Endothelial cell of umbilical vein (primary cell): ENCODE measurements around the gene NDUFS6.

Experiments used
- FOS ChIP-seq: IDR thresholded peaks from 2 replicates; pipeline ENCODE4 v1.6.1; 2011; ENCODE audit warnings: mild to moderate bottlenecking, low read length, moderate library complexity, borderline replicate concordance; ENCODE audit not compliant: insufficient read depth
- POLR2A ChIP-seq: IDR thresholded peaks from 2 replicates; pipeline ENCODE4 v1.6.1; 2012; ENCODE audit warnings: low read depth, mild to moderate bottlenecking, control low read depth, low read length
- TF ChIP-seq, protein P1 (sequence below), 2 donors: IDR thresholded peaks; 1 replicate in 1 of 2; 2 replicates in 1 of 2; pipeline ENCODE4 v1.5.1; 2011; ENCODE audit warnings: low read length in 2 of 2, mild to moderate bottlenecking in 2 of 2, moderate library complexity in 2 of 2, control low read depth in 1 of 2, inconsistent platforms in 1 of 2, low read depth in 1 of 2; ENCODE audit not compliant: insufficient read depth in 1 of 2; ENCODE audit errors: extremely low read depth in 1 of 2
- TF ChIP-seq, protein P2 (sequence below): IDR thresholded peaks from 2 replicates; pipeline ENCODE4 v1.6.1; 2011; ENCODE audit not compliant: insufficient read depth, insufficient read length

DNA sequence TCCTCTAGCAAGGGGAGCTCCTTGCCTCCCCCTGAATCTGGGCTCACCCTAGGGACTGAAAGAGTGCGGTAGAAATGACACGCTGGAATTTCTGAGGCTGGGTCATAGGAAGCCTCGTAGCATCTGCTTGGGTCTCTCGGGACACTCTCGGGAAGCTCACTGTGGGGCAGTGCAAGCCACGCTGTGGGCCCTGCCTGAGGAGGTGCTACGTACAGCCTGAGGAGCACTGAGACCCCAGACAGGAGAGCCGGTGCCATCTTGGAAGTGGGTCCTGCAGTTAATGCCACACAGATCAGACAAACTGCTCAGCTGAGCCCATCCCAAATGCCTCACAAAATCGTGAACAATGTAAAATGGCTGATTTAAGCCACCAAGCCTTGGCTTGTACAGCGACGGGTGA lies 3.4 kb upstream of the NDUFS6 start:
- TF ChIP-seq FOS, result no peak
- TF ChIP-seq, protein P1, sequence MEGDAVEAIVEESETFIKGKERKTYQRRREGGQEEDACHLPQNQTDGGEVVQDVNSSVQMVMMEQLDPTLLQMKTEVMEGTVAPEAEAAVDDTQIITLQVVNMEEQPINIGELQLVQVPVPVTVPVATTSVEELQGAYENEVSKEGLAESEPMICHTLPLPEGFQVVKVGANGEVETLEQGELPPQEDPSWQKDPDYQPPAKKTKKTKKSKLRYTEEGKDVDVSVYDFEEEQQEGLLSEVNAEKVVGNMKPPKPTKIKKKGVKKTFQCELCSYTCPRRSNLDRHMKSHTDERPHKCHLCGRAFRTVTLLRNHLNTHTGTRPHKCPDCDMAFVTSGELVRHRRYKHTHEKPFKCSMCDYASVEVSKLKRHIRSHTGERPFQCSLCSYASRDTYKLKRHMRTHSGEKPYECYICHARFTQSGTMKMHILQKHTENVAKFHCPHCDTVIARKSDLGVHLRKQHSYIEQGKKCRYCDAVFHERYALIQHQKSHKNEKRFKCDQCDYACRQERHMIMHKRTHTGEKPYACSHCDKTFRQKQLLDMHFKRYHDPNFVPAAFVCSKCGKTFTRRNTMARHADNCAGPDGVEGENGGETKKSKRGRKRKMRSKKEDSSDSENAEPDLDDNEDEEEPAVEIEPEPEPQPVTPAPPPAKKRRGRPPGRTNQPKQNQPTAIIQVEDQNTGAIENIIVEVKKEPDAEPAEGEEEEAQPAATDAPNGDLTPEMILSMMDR (IDR thresholded peaks at IDR 0.05; ENCODE audit: extremely low read depth in 1 of 2, insufficient read depth in 1 of 2, low read depth in 1 of 2, low read length in 2 of 2), result no peak
- TF ChIP-seq POLR2A, result no peak
- TF ChIP-seq, protein P2, sequence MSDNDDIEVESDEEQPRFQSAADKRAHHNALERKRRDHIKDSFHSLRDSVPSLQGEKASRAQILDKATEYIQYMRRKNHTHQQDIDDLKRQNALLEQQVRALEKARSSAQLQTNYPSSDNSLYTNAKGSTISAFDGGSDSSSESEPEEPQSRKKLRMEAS, result no peak
